Erythroblast (primary cell): ENCODE data around the gene LINC00305.

Source experiments
- DNase-seq, 2 experiments: peaks; one replicate each; lab custom pipeline; 2025; lab: John Stamatoyannopoulos, UW
- GATA1 ChIP-seq: IDR thresholded peaks from 2 replicates; pipeline ENCODE4 v1.6.1; 2011; ENCODE audit warnings: low read depth, mild to moderate bottlenecking, control low read depth, low read length, moderate library complexity
- POLR2A ChIP-seq: IDR thresholded peaks from 2 replicates; pipeline ENCODE4 v1.6.1; 2011; ENCODE audit warnings: mild to moderate bottlenecking, low read length

LINC00305 gene

GRCh38 chr18:64099244-64099643 is 49.6 kb downstream of the LINC00305 start:
- DNase-seq: no peak
- TF ChIP-seq POLR2A: no peak
- TF ChIP-seq GATA1: no peak

DNA sequence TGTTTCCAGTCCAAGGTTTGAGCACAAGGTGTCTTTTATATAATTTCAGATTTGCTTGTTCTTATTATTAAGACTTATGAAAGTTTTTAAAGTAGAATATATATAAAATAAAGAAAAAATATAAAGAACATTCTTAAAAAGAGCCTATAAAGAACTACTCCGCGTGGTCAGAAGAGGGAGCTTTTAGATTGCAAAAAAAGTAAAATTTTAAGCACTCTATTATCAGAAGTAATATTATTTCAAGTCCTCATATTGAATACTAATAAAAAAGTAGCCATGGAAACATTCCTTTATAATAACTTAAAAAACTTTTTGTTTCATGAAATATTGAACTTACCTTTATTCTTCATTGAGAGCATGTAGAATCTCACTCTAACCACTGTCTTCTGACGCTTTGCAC is 51.4 kb downstream of the LINC00305 start:
- DNase-seq: no peak
- TF ChIP-seq GATA1 (no peak), POLR2A (no peak)

GRCh38 chr18:64095056-64095455 is 53.8 kb downstream of the LINC00305 start:
- no peak for TF ChIP-seq GATA1
- no peak for DNase-seq

DNA sequence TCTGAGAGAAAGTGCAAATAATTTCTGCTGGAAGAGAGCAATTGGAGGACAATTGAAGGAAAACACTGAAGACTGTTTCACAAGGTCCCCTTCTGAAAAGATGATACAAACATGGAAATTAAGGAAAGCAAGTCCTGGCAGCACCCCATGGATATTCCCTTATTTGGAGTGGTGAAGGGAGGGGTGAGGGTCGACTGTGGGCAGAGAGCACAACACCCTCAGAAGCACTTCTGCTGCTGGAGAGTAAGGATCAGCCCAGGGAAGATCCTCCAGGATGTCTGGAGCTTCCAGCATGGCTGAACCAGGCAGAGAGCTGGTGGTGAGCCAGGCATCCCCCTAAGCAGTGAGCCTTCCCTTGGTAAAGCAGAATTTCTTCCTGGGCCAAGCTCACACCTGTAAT is 54.7 kb downstream of the LINC00305 start:
- TF ChIP-seq POLR2A (no peak), GATA1 (no peak)
- DNase-seq: no peak

DNA sequence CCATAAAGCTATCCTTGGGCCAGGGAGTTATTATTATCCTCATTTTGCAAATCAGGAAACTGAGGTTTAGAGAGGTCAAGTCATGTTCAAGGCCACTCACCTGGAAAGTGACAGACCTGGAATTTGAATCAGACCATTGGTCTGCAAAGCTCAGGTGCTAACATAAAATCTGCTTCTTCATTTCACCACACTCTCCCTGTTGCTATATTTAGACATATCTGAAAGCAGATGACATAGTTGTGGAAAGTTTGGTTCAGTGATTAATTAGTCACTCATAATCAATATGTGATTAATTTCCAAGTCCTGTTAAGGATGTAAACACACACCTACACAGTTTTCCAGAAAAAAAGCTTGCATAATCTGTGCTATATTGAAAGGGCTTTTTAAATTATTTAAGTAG is 57.4 kb downstream of the LINC00305 start:
- TF ChIP-seq POLR2A (no peak), GATA1 (no peak)
- DNase-seq: no peak

GRCh38 chr18:64090876-64091275 is 58.0 kb downstream of the LINC00305 start:
- TF ChIP-seq POLR2A: no peak
- TF ChIP-seq GATA1: no peak
- no peak for DNase-seq

DNA sequence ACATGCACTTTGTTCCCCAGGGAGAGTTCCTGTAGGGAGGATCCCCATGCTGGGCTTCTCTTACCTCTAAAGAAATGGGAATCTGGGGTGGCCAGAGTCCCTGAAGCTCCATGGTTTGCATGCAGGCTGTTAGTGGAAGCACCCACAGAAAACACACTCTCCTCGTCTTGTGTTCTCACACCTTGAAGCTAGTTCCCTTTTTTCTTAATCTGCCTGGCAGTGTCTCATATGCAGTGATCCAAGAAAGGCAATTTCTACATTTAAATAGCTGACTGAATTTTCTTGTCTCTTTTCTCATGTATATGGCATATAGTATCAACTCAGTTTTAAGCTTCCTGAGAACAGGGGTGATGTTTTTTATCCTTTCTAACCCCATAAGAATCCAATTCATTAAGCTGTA is 65.0 kb downstream of the LINC00305 start:
- TF ChIP-seq GATA1 (no peak), POLR2A (no peak)
- DNase-seq: no peak

GRCh38 chr18:64082513-64082912 is 66.4 kb downstream of the LINC00305 start:
- TF ChIP-seq POLR2A: no peak
- no peak for TF ChIP-seq GATA1
- no peak for DNase-seq

DNA sequence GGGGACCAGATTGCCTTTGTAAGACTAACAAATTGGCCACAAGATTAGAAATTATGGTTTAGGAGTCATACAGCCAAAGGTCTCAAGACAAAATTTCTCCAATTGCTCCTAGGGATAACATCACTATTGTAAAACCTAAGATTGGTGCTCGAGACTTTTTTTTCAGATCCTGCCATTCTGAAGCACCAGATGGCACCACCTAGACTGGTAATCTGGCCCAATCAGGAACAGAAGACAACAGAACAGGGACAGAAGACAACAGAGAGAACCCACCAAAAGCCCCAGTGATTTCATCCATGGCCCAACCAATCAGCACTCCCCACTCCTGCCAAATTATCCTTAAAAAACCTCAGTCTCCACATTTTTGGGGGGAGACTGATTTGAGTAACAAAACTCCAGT is 66.8 kb downstream of the LINC00305 start:
- DNase-seq: no peak
- no peak for TF ChIP-seq POLR2A
- TF ChIP-seq GATA1: no peak

GRCh38 chr18:64073971-64074370 is 74.9 kb downstream of the LINC00305 start:
- no peak for DNase-seq
- TF ChIP-seq POLR2A (no peak), GATA1 (no peak)

DNA sequence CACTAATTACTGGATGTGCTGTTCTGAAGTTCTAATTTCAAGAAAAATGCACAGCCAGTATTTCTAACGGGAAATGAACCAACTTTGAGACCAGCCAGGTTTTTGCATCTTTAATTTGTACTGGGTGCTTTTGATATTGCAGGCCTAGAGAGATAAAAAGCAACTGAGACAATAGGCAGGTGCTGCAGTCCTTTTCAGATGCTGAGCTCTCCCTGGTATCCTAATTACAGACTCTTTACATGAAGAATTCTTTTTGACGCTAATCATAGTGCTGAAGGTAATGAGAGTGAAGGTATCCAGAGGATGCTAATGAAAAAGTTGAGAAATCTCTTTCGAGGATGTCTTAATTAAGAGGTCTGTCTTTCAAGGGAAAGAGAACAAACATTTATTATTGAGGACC is 93.9 kb downstream of the LINC00305 start:
- TF ChIP-seq GATA1: no peak
- TF ChIP-seq POLR2A: no peak

GRCh38 chr18:64053246-64053645 is 95.6 kb downstream of the LINC00305 start:
- DNase-seq: no peak
- TF ChIP-seq GATA1: no peak
- no peak for TF ChIP-seq POLR2A

More for the DNA sequence above, 93.9 kb downstream of the LINC00305 start:
- no peak for DNase-seq

DNA sequence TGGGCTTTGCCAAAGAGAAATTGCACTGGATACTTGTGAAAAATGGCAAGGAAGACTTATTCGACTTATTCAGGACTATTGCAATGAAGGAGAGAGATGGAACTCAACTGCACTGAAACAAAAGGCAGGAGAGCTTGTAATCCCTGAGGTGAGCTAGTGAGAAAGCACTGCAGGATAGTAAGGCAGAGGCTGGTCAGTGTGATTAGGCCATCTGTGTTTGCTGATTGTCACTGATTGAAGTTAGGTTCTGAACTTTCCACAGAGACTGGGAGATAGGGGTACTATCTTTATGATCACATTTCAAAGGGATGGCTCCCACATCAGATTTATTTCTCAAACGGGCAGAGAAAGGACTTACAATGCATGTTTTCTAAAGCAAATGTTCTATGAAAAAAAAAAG is 96.1 kb downstream of the LINC00305 start:
- no peak for TF ChIP-seq POLR2A
- TF ChIP-seq GATA1: no peak
- DNase-seq: no peak

DNA sequence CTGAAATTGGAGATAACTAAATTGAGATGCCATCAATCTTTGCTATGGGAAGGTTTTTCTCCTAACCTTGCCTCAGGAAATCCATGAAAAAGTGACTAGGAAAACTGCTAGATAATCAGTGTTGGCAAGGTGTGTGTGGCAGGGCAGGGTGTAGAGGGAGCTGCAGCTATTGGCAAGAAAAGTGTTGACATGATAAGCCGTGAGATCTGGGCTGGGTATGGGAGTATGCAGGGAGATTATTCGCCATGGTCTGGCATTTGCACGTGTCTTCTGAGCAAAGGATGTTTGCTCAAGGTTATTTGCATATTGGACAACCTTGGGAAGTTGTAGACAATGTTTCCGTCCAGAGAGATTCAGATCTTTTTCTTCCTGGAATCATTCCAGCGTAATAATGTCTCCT is 104.3 kb downstream of the LINC00305 start:
- no peak for DNase-seq

DNA sequence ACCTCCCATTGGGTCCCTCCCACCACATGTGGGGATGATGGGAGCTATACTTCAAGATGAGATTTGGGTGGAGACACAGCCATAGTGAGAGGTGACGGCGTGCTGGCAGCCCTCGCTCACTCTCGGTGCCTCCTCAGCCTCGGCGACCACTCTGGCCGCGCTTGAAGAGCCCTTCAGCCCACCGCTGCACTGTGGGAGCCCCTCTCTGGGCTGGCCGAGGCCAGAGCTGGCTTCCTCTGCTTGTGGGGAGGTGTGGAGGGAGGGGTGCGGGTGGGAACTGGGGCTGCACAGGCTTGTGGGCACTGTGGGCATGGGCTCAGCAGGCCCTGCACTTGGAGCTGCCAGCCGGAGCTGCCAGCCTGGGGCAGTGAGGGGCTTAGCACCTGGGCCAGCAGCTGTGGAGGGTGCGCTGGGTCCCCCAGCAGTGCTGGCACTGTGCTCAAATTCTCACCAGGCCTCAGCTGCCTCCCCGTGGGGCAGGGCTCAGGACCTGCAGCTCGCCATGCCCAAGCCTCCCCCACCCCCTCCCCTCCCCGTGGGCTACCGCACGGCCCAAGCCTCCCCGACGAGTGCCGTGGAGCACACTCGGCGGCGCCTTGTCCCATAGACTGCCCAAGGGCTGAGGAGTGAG is 106.0 kb downstream of the LINC00305 start:
- DNase-seq: no peak
- TF ChIP-seq GATA1: no peak
- TF ChIP-seq POLR2A: no peak

More for the DNA sequence above, 104.3 kb downstream of the LINC00305 start:
- TF ChIP-seq POLR2A (no peak), GATA1 (no peak)

- TF ChIP-seq POLR2A (no peak), GATA1 (no peak)
- peak; percentile 16 to 53 for DNase-seq
Measured at GRCh38 chr18:64037812-64038414, 111.0 kb downstream of the LINC00305 start.
